NCI-H774 (cell line): ENCODE measurements around the gene BHLHA9.

Experiments used
- DNase-seq: peaks from one replicate; lab custom pipeline; 2025; lab: John Stamatoyannopoulos, UW

Gene BHLHA9

DNA sequence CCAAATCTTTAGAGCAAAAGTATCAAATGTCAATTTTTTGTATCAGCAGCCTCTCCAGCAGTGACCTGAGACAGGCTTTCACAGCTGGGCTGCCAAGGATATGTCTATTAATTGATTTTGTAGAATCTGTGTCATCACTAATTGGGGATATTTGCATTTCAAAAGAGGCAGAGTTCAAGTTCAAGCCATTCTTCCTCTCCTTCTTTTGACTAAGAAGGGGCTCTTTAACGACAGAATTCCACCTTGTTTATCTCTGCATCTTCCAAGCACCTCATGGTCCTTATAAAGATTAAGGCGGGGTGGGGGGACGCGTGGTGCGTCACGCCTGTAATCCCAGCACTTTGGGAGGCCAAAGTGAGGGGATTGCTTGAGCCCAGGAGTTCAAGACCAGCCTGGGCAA lies 15.2 kb upstream of the BHLHA9 start:
- no peak for DNase-seq

DNA sequence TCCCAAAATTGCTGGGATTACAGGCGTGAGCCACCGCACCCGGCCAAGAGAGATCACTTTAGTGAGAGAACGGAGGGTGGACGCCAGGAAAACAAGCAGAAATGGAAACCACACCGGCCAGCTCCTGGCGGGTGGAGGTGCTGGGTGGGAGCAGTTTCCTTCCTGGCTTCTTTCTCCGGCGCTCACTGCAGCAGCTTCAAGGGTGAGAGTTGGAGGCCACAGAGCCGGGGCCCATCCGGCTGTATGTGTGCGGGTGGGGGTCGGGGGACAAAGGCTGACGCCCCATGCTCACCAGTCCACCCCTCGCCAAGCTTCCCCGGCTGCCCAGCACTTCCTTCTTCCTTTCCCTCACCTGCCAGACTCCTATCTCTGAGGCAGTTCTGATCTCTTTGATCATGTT lies 13.5 kb upstream of the BHLHA9 start:
- DNase-seq = no peak

DNA sequence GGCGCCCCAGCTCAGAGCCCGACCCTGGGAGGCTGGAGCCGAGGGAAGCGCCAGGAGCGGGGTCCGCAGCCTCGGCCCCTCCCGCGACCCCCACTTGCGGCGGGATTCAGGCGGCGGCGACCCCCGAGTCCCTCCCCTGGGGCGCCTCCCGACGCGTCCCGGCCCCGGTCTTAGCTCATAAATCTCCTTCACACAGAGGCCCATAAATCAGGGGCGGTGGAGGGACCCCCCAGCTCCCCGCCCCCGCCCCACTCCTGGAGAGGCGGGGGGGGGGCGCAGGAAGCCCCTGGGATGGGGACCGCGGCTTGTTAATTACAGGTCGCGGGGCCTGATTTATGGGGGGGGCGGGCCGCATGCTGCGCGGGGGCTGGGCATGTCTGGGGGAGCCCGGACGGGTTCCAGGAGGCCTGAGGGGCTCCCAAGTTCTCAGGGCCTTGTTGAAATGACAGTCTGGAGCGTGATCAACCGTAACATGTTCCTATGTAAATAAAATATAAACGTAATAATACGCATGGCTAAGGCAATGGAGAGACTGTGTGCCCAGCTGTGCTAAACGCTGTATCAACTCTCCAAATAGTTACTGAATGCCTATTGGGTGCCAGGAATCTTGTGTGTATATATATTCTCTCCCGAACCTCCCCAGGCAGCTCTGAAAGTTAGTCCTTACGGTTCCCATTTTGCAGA lies 10.0 kb upstream of the BHLHA9 start:
- no peak for DNase-seq

DNA sequence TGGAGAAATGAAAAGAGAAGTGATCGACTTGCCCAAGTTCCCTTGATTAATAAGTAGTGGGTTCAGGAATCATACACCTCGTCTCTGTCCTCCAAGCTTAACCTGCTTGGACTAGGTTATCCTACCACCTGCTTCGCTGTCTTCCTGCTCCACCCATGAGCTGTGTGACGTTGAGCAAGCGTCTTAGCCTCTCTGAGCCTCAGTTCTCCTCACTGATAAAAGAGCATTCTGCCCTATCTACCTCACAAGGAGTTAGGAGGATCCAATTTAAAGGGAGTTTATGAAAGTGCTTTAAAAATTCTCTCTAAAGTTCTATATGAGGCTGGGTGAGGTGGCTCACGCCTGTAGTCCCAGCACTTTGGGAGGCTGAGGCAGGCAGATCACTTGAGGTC lies 9.5 kb upstream of the BHLHA9 start:
- no peak for DNase-seq

DNA sequence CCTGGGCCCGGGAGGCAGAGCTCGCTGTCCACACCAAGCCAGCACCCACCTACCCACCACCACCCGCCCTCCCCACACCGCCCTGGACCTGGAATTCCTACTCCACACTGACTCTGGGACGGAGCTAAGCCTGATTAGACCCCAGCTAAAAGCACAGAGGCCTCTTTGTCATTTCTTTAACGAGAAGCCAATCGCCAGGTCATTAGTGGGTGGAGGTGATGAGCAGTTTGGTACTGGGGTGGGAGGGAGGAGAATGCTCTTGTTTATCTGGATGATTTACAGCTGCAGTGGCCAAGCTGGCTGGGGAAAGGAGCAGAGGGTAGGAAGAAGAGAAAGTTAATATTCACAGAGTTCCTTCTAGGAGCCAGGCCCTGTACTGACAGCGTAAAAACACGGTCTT lies 6.0 kb upstream of the BHLHA9 start:
- no peak for DNase-seq

DNA sequence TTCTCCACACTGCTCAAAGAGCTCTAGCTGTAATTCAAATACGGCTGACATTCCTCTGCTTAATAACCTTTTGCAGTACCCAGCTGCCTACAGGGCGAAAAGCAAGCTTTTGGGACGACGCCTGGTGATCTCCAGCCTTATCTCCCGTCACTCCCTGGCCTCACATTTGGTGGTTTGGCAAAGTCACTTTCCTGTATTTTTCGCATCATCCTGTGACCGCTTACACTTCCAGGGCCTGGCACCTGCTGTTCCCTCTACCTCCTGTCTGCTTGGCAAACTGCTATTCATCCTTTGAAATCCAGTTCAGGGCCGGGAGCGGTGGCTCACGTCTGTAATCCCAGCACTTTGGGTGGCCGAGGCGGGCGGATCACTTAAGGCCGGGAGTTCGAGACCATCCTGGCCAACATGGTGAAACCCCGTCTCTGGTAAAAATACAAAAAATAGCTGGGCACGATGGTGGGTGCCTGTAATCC lies 2.7 kb upstream of the BHLHA9 start:
- no peak for DNase-seq

DNA sequence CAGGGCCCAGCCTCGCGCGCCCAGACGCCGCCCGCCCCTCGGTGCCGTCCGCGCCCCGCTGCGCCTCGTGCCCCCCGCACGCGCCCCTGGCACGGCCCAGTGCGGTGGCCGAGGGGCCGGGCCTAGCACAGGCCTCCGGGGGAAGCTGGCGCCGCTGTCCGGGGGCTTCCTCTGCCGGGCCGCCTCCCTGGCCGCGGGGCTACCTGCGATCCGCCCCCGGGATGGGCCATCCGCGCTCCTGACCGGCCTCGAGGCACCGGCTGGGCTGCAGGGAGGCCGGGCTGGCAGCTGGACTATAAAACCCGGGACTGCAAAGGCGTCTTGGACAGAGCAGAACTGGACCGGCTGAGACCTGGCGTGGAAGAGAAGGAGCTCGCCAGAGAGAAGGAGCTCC lies 783 bp downstream of the BHLHA9 start:
- no peak for DNase-seq

DNA sequence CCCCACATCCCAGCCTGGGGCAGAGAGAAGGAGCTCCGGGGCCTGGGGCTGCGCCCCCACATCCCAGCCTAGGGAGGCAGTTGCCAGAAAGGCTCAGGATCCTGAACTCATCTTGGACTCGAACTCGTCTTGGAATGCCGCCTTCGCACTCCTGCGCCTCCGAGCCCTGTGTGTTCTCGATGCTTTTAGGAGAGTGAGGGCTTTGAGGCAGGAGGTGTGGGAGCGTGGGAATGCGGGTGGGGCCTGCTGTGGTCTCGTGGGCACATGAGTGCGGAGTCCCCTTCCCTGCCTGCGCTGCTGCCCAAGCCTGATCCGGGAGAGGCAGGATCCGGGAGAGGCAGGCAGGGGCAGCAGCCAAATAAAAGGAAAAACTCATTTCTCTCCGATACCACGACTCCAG lies 1.2 kb downstream of the BHLHA9 start:
- DNase-seq = no peak

DNA sequence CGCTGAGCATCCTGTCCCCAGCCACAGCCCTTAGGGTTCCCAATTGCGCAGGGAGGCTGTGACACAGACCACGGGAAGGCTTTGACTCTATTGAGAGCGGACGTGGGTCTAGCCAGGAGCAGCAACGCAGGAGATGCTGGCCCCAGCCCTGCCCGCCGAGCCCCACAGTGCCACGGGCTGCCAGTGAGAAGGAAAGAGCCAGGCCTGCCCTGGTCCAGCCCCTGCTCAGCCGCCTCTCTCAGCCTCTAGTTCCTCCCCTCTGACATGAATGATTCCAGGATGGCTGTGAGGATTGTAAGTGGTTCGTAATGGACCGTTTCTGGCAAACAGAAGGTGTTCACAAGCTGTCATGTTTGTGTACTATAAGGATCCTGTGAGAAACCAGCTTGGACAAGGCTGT lies 2.5 kb downstream of the BHLHA9 start:
- DNase-seq = no peak

DNA sequence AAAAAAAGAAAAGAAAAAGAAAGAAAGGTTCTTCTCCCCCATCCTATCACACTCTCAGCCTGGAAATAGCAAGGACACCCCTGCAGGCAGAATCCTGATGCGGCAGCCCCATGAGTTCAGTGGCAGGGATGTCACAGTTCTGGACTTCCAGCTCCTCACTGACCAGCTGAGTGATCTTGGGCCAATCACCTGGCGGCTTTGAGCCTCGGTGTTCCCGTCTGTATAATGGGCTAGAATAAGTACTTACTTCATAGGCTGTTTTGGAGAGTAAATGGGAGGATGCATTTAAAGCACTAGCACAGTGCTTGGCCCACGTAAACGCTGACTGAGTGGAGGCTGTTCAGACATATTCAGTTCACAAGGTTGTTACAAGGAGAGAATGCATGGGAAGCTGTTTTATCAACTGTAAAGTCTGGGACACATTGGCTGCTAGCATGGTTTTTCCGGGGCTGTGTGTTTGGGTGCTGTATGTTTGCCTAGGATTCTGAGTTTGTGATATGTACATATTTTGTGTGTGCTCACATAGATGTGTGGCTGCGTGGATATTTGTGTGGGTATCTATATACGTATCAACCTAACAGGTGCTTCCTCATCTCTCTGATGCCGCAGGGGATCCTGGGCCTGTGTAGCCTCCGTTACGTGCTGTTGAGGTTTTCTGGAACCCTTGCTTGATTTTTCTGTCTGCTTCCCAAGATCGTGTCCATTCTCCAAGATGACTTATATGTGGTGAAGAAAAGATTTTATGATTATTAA lies 3.4 kb downstream of the BHLHA9 start:
- no peak for DNase-seq

DNA sequence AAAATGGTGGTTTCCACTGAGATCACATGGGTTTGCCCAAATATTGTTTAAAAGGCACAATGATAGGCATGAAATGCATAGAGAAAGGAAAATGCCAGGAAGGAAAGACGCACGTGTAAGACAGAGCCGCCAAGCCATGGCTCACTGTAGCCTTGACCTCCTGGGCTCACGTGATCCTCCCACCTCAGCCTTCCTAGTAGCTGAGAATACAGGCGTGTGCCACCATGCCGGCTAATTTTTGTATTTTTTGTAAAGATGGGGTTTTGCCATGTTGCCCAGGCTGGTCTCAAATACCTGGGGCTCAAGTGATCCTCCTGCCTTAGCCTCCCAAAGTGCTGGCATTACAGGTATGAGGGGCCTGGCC lies 4.0 kb downstream of the BHLHA9 start:
- DNase-seq = no peak

DNA sequence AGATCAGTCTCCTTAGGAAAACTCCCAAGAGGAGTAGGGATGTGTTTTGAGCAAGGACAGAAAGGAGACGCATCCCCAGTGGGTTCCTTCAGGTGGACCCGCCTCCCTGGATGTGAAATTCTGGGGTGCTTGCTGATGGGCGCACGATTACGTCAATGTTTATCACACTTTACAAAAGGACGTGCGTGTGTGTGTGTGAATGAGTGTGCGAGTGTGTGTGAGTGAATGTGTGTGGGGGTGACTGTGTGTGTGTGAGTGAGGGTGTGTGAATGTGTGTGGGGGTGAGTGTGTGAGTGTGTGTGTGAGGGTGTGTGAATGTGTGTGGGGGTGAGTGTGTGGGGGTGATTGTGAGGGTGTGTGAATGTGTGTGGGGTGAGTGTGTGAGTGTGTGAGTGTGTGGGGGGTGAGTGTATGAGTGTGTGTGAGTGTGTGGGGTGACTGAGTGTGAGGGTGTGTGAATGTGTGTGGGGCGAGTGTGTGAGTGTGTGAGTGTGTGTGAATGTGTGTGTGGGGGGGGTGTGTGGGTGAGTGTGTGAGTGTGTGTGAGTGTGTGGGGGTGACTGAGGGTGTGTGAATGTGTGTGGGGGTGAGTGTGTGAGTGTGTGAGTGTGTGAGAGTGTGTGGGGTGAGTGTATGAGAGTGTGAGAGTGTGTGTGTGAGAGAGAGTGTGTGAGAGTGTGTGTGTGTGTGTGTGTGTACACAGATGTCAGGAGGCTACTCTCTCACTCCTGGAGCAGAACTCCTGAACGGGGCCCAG lies 5.1 kb downstream of the BHLHA9 start:
- DNase-seq = no peak

DNA sequence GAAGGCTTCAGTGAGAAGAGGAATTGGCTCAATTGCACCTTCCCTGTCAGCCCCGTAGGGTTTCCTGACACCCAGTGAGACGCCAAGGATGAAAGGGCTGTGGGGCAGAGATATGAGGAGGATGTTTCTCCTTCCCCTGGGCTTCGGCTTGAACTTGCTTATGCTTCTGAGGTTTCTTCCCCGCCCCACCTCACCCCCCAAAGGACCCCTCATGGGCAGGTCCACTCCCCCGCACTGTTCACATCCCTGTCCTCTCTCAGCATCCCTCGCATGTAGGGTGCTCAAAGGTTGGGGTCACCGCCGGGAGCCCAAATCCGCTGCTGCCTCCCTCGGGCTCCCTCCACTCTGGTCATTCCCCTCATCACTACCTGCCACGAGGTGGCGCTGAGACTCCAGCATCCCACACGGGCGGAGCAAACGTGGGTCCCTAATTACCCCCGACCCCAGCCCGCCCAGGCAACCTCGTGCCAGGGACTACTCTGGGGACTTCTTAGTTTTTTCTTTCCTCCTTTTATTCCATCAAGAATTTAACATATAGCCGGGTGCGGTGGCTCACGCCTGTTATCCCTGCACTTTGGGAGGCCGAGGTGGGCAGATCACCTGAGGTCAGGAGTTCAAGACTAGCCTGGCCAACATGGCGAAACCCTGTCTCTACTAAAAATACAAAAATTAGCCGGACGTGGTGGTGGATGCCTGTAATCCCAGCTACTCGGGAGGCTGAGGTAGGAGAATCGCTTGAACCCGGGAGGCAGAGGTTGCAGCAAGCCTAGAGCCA lies 5.9 kb downstream of the BHLHA9 start:
- DNase-seq = no peak

DNA sequence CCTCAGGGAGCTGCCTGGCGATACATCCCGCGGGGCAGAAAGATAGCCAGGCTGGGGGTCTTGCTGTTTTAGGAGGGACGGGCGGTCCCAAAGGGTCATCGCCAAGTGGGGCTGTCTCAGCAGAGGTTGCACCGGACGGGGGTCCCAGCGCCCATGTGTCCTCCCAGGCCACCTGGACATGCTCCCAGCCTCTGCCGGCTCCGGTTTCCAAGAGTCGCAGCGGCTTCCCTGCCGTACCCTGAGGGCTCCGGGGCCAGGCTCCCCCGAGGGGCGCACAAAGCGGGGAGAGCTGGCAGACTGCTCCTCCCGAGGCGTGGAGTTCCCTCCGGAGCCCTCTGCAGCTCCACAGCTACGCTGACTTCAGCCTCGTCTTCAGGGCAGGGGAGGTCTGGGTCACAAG lies 10.4 kb downstream of the BHLHA9 start:
- no peak for DNase-seq

DNA sequence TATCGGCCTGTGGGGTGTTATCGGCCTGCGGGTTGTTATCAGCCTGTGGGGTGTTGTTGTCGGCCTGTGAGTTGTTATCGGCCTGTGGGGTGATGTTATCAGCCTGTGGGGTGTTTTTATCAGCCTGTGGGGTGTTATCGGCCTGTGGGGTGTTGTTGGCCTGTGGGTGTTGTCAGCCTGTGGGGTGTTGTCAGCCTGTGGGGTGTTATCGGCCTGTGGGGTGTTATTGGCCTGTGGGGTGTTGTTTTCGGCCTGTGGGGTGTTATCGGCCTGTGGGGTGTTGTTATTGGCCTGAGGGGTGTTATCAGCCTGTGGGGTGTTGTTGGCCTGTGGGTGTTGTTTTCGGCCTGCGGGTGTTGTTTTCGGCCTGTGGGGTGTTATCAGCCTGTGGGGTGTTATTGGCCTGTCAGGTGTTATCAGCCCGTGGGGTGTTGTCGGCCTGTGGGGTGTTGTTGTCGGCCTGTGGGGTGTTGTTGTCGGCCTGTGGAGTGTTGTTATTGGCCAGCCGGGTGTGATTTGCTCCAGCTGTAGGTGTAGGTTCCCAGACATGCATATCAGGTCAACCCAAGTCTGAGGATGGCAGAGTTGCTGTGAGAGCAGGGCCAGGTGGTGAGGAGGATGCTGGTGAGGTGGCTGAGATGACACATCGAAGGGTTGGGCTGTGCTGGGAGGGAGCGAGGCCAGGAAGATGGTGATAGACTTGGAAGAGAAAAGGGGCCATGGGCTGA lies 16.3 kb downstream of the BHLHA9 start:
- no peak for DNase-seq

DNA sequence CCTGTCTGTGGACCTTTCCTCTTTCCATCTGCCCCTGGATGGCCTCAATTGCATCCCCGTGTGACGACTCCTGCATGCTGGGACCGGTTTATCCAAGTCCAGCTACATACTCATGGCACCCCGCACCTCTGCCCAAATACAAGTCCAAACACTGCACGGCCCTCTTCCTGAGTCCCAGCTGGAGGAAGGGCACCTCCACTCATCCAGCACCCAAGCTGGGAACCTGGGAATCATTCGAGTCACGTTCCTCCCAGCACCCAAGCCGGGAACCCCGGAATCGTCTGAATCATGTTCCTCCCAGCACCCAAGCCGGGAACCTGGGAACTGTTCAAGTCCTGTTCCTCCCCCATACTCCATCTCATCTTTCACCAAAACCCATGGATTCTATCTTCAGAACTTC lies 19.5 kb downstream of the BHLHA9 start:
- no peak for DNase-seq

DNA sequence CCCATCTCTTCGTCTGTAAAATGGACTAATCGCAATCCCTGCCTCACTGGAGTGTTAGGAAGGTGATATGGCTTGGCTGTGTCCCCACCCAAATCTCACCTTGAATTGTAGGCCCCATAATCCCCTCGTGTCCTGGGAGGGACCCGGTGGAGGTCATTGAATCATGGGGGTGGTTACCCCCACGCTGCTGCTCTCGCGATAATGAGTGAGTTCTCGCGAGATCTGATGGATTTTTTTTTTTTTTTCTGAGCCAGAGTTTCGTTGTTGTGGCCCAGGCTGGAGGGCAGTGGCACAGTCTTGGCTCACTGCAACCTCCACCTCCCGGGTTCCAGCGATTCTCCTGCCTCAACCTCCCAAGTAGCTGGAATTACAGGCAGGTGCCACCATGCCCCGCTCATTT lies 20.4 kb downstream of the BHLHA9 start:
- no peak for DNase-seq

DNA sequence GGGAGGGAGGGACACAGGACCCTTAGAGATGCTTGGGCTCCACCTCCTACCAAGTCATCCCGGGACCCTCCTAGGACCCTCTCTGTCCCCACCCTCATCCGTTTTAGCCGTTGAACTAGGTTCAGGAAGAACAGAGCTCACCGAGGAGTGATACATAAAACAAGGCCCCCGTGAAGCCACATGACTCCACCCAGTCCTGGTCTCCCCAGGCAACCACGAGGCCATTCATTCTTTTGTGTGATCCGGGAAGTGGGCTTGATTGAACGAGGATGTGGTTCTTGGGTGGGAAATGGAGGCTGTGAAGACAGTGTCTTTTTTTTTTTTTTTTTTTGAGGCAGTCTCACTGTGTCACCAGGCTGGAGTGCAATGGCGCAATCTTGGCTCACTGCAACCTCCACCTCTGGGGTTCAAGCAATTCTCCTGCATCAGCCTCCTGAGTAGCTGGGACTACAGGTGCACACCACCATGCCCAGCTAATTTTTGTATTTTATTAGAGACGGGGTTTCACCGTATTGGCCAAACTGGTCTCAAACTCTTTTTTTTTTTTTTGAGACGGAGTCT lies 24.0 kb downstream of the BHLHA9 start:
- no peak for DNase-seq

DNA sequence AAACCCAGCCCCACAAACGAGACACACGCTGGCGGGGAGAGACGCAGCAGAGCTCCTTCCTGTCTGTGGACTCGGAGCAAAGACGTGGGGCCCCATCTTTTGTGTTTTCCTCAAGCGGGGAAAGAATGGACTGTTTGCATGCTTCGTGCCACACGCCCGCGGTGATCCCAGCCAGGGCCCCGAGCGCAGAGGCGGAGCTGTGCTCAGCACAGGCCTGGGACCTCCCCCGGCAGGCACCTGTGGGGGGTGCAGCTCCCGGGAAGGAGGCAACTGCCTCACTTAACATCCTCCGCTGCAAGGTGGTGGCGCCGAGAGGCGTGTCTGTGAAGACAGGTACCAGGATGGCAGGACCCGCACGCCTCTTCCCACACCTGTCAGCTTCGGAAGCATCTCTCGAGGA lies 28.4 kb downstream of the BHLHA9 start:
- DNase-seq = no peak

DNA sequence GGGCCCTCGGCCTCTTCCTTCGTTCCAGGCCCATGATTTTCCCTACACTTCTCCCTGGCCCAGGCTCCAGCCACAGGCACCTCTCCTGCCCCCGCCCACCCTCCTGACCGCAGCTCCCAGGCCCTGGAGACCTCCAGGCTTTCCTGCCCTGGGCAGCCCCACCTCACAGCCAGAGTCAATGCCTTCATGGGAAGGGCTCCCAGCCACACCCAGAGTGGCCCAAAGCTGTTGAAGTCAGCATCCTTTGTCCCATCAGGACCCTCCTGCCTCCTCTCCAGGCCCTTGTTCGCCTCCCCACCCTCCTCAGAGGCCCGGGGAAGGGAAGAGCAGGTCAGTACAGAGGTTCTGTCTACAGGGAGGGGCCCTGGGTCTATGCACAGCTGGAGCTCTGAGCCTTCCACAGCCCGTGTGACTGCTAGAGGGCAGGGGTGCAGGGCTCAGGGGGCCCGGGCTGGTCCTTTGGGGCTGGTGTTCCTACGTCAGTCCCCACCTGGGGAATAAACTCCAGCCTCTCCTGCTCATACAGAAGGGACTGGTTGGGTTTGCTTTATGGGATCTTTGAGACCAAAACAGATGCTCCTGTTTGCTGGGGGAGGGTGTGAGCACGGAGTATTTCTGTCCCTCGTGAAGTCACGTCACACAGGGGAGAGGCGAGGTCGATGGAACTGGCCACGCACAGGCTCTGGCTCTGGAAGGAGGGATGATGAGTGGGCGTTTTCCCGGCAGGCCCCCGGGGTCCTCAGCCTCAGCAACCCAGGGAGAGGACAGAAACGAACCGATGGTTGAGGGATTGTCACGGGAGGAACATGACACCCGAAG lies 29.5 kb downstream of the BHLHA9 start:
- DNase-seq = no peak
